Gastroesophageal sphincter (tissue), 4 donors: ENCODE measurements around the gene COPZ2. TPM values are rescaled to one million over a fixed set of nuclear protein-coding genes. Genes with fewer than 3 reads are reported as not detected.

Source experiments
- ATAC-seq: fragments of 150-250 bp; one replicate; pipeline ENCODE4 v1.9.1; 2016; ENCODE audit warnings: mild to moderate bottlenecking, moderate library complexity
- H3K27ac ChIP-seq, 4 donors: fragments of 200-600 bp; sonication (generic) in 3 of 4; 1 replicate in 3 of 4; 2 replicates in 1 of 4; pipeline ENCODE4 v1.5.1; 2016 to 2019
- H3K27me3 ChIP-seq: fragments of 200-600 bp; sonication (generic); one replicate; pipeline ENCODE4 v1.5.1; 2019
- H3K36me3 ChIP-seq, 2 donors: fragments of 200-600 bp; sonication (generic); one replicate each; pipeline ENCODE4 v1.5.1; 2019; ENCODE audit warnings: control low read depth in 1 of 2
- H3K4me1 ChIP-seq, 3 donors: fragments of 200-600 bp; sonication (generic); 1 replicate in 2 of 3; 2 replicates in 1 of 3; pipeline ENCODE4 v1.5.1; 2016 to 2019; ENCODE audit warnings: control low read depth in 2 of 3
- H3K4me3 ChIP-seq, 2 donors: fragments of 200-600 bp; sonication (generic); one replicate each; pipeline ENCODE4 v1.5.1; 2019; ENCODE audit warnings: mild to moderate bottlenecking in 1 of 2, moderate library complexity in 1 of 2
- H3K9me3 ChIP-seq, 3 donors: fragments of 200-600 bp; sonication (generic); one replicate each; pipeline ENCODE4 v1.5.1; 2017 to 2019; ENCODE audit warnings: control low read depth in 2 of 3
- EP300 ChIP-seq: sonication (generic); formaldehyde crosslinking; IDR thresholded peaks from one replicate; pipeline ENCODE4 v1.6.1; 2017; ENCODE audit warnings: antibody characterized with exemption, mild to moderate bottlenecking
- POLR2A ChIP-seq, 2 donors: fragments of 450-650 bp; IDR thresholded peaks; one replicate each; pipeline ENCODE4 v1.6.1; 2017; ENCODE audit warnings: antibody characterized with exemption in 2 of 2, mild to moderate bottlenecking in 2 of 2, moderate library complexity in 1 of 2
- POLR2AphosphoS5 ChIP-seq: sonication (generic); formaldehyde crosslinking; IDR thresholded peaks from one replicate; pipeline ENCODE4 v1.6.1; 2017; ENCODE audit warnings: antibody characterized with exemption
- WGBS, 2 donors: methylation state at CpG; one replicate each; pipeline ENCODE4 v1.1.5; 2018; ENCODE audit warnings: low coverage in 1 of 2; 5-methylcytosine and 5-hydroxymethylcytosine counted together
- total RNA-seq, 4 donors: library from RNA; depleted of rRNA; stranded (reverse); fragments of >200 nt; gene quantifications; one replicate each; pipeline ENCODE4 v1.1.0, GENCODE V29; 2016
- TF ChIP-seq, protein P1 (sequence below), 4 experiments: fragments of 200-600 bp in 2 of 4; fragments of 450-650 bp in 2 of 4; sonication (generic) in 1 of 4; IDR thresholded peaks; one replicate each; pipeline ENCODE4 v1.5.1; 2017 to 2019; ENCODE audit warnings: antibody characterized with exemption in 4 of 4, mild to moderate bottlenecking in 2 of 4, moderate library complexity in 2 of 4

Gene COPZ2
- total RNA-seq, 4 donors from 2014 or later, result 40.6 to 75.5 (median 49.4) TPM

DNA sequence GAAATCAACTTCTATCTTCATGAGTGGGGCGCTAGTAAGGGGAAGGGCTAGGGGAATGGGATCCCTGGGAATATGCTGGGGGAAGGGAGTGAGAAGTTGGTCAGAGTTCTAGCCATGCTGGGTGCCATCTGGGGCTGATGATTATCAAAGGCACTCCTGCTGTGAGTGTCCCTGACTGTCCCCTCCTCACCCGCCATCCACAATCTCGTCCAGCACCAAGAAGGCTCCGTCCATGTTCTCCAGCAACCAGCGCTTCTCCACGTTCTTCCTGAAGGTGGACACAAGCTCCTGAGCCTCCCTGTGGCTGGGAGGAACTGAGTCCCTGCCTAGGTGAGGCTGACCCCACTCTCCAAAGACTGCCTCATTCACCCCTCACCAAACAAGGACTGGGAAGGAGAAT, 5.6 kb downstream of the COPZ2 start:
- Histone ChIP-seq H3K27me3 (no peaks in the 10 kb centered on the region), H3K36me3 (peaks cover 0 to 5% of the 10 kb centered on the region in 2 donors), H3K4me1 (peaks cover 0 to 21% (median 6%) of the 10 kb centered on the region in 3 donors), H3K4me3 (no peak overlapping the region), H3K27ac (no peak overlapping the region), H3K9me3 (no peaks in the 10 kb centered on the region)
- TF ChIP-seq POLR2AphosphoS5, result no peak
- no peak for TF ChIP-seq EP300
- TF ChIP-seq, protein P1, sequence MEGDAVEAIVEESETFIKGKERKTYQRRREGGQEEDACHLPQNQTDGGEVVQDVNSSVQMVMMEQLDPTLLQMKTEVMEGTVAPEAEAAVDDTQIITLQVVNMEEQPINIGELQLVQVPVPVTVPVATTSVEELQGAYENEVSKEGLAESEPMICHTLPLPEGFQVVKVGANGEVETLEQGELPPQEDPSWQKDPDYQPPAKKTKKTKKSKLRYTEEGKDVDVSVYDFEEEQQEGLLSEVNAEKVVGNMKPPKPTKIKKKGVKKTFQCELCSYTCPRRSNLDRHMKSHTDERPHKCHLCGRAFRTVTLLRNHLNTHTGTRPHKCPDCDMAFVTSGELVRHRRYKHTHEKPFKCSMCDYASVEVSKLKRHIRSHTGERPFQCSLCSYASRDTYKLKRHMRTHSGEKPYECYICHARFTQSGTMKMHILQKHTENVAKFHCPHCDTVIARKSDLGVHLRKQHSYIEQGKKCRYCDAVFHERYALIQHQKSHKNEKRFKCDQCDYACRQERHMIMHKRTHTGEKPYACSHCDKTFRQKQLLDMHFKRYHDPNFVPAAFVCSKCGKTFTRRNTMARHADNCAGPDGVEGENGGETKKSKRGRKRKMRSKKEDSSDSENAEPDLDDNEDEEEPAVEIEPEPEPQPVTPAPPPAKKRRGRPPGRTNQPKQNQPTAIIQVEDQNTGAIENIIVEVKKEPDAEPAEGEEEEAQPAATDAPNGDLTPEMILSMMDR (IDR thresholded peaks at IDR 0.05), result no peak
- TF ChIP-seq POLR2A (IDR thresholded peaks at IDR 0.05), result no peak
- 97% methylated on average over 5 of the region's 6 CpGs; no CpG with 5 or more reads in 1 of the 2 donors for WGBS, 2 donors
- no peak for ATAC-seq

DNA sequence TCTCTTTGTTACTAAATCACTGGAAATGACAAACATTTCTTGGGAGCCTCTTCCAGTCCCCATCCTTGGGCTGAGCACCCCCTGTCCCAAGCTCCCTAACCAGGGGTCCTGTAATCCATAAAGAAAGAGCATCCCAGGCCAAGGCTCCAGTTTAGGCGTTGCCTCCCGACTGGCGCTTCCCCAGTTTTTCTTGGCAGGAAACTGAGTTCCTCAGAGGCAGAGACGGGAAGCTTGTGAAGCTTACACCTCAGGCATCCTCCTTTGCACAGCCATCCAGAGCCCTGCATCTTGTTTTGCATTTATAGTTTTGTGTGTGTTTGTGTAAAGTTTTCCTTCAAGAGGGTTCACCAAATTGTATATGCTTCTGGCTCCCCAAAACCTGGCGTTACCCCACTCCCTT, 7.1 kb downstream of the COPZ2 start:
- no peak for ATAC-seq
- Histone ChIP-seq H3K4me3 (no peak overlapping the region), H3K27ac (peak overlapping the region in 3 of 4 donors; percentile 27 to 49 (median 32)), H3K4me1 (peaks cover 3 to 28% (median 21%) of the 10 kb centered on the region in 3 donors), H3K9me3 (no peaks in the 10 kb centered on the region), H3K27me3 (no peaks in the 10 kb centered on the region), H3K36me3 (peaks cover 0 to 5% of the 10 kb centered on the region in 2 donors)
- TF ChIP-seq POLR2AphosphoS5, result no peak
- TF ChIP-seq, protein P1 (IDR thresholded peaks at IDR 0.05), result no peak
- no peak for TF ChIP-seq POLR2A (IDR thresholded peaks at IDR 0.05)
- TF ChIP-seq EP300, result no peak
- 33 to 43% methylated on average over 1 to 4 of the region's 5 CpGs for WGBS, 2 donors

DNA sequence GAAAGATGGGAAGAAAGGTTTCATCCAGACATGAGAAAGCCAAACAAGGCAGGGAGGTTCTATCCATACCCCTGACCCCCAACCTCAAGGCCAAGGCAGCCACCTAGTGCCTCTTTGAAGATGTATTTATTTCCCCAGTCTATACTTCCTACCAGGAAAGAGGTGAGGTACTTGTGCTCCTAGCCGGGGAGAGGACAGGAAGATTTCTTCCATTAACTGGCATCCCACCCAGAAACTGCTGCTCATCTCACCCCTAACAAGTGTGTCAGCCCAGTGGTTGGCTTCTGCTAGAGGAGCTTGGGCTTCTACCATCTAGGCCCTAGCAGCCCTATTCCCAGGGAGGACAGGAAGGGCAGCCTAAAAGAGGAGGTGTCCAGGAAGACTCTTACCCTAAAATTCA, 8.9 kb downstream of the COPZ2 start:
- Histone ChIP-seq H3K27me3 (peaks cover 6% of the 10 kb centered on the region), H3K9me3 (no peaks in the 10 kb centered on the region), H3K4me3 (no peak overlapping the region), H3K4me1 (peaks cover 3 to 43% (median 34%) of the 10 kb centered on the region in 3 donors), H3K36me3 (peaks cover 0 to 5% of the 10 kb centered on the region in 2 donors), H3K27ac (no peak overlapping the region)
- no peak for ATAC-seq
- 50% methylated on average over 1 of the region's 1 CpG; no CpG with 5 or more reads in 1 of the 2 donors for WGBS, 2 donors
- TF ChIP-seq, protein P1 (IDR thresholded peaks at IDR 0.05), result no peak
- TF ChIP-seq POLR2AphosphoS5 (no peak), POLR2A (IDR thresholded peaks at IDR 0.05) (no peak), EP300 (no peak)

DNA sequence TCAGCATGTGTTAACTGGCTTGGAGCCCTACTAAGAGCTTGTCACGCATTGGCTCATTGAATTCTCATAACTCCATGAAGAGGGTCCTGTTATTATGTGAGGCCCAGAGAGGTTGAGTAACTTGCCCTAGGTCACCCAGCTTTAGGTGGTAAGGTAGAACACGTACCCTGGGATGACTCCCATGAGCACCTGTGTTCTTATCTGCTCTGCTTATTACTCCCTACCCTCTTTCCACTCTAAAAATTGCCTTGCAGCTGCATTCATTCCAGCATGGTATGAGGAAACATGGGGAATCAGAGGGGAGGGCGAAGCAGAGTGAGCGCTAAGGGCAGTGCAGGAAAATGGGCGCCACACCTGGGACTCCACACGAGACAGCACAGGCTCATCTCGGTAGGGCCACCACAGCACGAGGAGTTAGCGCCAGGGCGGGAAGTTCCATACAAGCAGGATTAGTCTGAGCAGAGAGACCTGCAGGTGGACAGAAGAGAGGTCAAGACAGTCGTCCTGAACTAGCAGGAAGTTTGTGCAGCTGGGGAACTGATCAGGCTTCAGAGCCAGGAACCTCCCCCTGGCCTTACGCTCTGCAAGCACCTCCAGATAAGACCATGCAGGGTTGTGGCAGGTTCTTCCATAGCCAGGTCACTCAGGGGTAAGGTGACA, 10.1 kb downstream of the COPZ2 start:
- Histone ChIP-seq H3K4me3 (no peak overlapping the region), H3K27ac (no peak overlapping the region), H3K27me3 (peaks cover 11% of the 10 kb centered on the region), H3K36me3 (peaks cover 0 to 5% of the 10 kb centered on the region in 2 donors), H3K9me3 (no peaks in the 10 kb centered on the region), H3K4me1 (peaks cover 3 to 55% (median 38%) of the 10 kb centered on the region in 3 donors)
- TF ChIP-seq POLR2AphosphoS5, result no peak
- TF ChIP-seq, protein P1 (IDR thresholded peaks at IDR 0.05), result no peak
- TF ChIP-seq EP300, result no peak
- TF ChIP-seq POLR2A (IDR thresholded peaks at IDR 0.05), result no peak
- WGBS, 2 donors, result 90 to 95% methylated on average over 2 to 6 of the region's 12 CpGs
- ATAC-seq, result no peak
